Progenitor cell of endocrine pancreas (in vitro differentiated cells): ENCODE data around the gene FAM110A. TPM values are rescaled to one million over a fixed set of nuclear protein-coding genes. Genes with fewer than 3 reads are reported as not detected.
A peak's percentile ranks its signal among the peaks of the same experiment; 100 is the strongest.

ENCODE experiments used
- DNase-seq: peaks from one replicate; pipeline ENCODE4 v3.0.0; 2021; ENCODE audit warnings: low spot score; ENCODE audit not compliant: unreplicated experiment
- H3K27ac Mint-ChIP-seq: 2 replicates; pipeline ENCODE4 v1.8.0; 2021; ENCODE audit warnings: mild to moderate bottlenecking, moderate library complexity, mixed read lengths
- H3K27me3 Mint-ChIP-seq: 2 replicates; pipeline ENCODE4 v1.8.0; 2021; ENCODE audit warnings: mixed read lengths
- H3K36me3 Mint-ChIP-seq: 2 replicates; pipeline ENCODE4 v1.8.0; 2022; ENCODE audit warnings: mixed read lengths; ENCODE audit not compliant: insufficient read depth
- H3K4me1 Mint-ChIP-seq: 2 replicates; pipeline ENCODE4 v1.8.0; 2021; ENCODE audit warnings: low read depth, mixed read lengths
- H3K4me3 Mint-ChIP-seq: 2 replicates; pipeline ENCODE4 v1.8.0; 2021; ENCODE audit warnings: low read depth, mild to moderate bottlenecking, moderate library complexity, mixed read lengths
- H3K9me3 Mint-ChIP-seq: 2 replicates; pipeline ENCODE4 v1.8.0; 2021; ENCODE audit warnings: low read depth, mixed read lengths
- total RNA-seq: library from RNA; stranded (reverse); gene quantifications from 2 replicates; pipeline ENCODE4 v1.2.1, GENCODE V29; 2021
- TF ChIP-seq, protein P1 (sequence below): fragments of 200-600 bp; sonication (generic); IDR thresholded peaks from one replicate; pipeline ENCODE4 v1.5.0; 2021; ENCODE audit warnings: antibody characterized with exemption, mild to moderate bottlenecking; ENCODE audit not compliant: unreplicated experiment

FAM110A gene
- total RNA-seq, 1 donor from 2014 or later: 17.4 TPM

- TF ChIP-seq, protein P1, sequence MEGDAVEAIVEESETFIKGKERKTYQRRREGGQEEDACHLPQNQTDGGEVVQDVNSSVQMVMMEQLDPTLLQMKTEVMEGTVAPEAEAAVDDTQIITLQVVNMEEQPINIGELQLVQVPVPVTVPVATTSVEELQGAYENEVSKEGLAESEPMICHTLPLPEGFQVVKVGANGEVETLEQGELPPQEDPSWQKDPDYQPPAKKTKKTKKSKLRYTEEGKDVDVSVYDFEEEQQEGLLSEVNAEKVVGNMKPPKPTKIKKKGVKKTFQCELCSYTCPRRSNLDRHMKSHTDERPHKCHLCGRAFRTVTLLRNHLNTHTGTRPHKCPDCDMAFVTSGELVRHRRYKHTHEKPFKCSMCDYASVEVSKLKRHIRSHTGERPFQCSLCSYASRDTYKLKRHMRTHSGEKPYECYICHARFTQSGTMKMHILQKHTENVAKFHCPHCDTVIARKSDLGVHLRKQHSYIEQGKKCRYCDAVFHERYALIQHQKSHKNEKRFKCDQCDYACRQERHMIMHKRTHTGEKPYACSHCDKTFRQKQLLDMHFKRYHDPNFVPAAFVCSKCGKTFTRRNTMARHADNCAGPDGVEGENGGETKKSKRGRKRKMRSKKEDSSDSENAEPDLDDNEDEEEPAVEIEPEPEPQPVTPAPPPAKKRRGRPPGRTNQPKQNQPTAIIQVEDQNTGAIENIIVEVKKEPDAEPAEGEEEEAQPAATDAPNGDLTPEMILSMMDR: no peak
- H3K27me3 Mint-ChIP-seq: peaks cover 48% of the 10 kb centered on the region
- DNase-seq: no peak
- H3K4me1 Mint-ChIP-seq: peaks cover 1% of the 10 kb centered on the region
- H3K36me3 Mint-ChIP-seq: no peaks in the 10 kb centered on the region
- H3K4me3 Mint-ChIP-seq: no peak overlapping the region
- no peak overlapping the region for H3K27ac Mint-ChIP-seq
- H3K9me3 Mint-ChIP-seq: no peaks in the 10 kb centered on the region
Observed at GRCh38 chr20:881051-881782, 47.7 kb downstream of the FAM110A start.

DNA sequence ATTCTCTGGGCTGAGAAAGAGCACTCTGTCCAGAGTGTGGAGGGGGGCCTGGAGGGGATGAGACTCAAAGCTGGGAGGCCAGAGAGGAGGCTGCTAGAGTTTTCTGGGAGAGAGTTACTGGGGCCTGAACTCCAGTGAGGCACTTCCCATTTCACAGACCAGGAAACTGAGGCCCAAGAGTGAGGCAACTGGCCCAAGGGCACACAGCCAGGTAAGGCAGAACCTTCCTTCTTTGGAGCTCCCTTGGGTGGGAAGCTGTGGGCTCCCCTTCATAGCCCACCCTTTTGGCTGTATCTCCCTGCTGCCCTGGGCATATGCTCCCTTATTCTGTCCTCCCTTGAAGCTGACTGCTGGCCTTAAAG is 48.2 kb downstream of the FAM110A start:
- Mint-ChIP-seq H3K4me3 (no peak overlapping the region), H3K27me3 (peaks cover 53% of the 10 kb centered on the region), H3K4me1 (peaks cover 1% of the 10 kb centered on the region), H3K36me3 (no peaks in the 10 kb centered on the region), H3K27ac (no peak overlapping the region), H3K9me3 (no peaks in the 10 kb centered on the region)
- no peak for DNase-seq
- TF ChIP-seq, protein P1: no peak

DNA sequence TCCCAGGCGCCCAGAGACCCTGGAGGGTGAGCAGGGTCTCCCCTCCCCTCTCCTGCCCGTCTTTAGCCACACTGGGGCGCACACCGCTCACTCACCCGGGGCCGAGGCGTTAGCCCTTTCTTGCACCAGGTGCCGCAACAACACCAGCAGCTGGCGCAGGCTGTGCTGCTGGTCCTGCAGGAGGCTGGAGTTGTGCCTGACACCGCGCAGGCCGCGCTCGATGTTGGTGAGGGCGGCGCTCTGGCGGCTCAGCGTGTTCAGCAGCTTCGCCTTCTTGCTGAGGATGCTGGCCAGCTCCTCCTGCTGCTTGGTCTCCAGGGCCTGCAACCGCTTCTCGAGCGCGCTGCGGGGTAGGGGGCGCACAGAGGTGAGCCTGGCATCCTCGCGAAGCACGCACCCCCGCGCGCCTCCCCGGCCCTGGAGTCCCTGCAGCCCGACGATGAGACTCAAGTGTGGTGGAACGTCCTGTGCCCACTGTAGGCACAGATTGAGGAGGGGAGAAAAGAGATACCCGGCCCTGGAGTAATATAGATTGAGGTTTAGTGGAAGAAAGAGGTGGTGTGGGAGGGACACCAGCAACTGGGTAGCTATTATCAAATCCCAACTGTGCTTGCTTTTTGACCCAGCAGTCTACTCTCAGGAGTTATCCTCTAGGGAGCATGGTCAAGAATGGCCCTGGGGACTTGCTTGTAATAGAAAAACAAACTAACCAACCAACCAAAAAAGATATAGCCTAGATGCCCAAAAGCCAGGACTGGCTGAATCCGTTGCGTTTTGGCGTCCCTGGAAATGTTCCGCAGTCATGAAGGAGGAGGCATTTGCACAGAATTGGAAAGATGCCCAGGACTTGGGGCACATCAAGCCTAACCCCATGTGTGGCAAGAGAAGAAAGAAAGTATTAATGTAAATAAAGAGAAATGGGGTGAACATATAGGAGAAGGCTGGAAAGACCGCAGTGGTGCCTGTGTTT is 51.8 kb downstream of the FAM110A start:
- H3K36me3 Mint-ChIP-seq: no peaks in the 10 kb centered on the region
- H3K4me1 Mint-ChIP-seq: peaks cover 1% of the 10 kb centered on the region
- peak; percentile 54 for DNase-seq
- H3K27ac Mint-ChIP-seq: peak overlapping the region; percentile 80
- no peaks in the 10 kb centered on the region for H3K9me3 Mint-ChIP-seq
- TF ChIP-seq, protein P1: peak; percentile 41
- H3K27me3 Mint-ChIP-seq: peaks cover 53% of the 10 kb centered on the region
- H3K4me3 Mint-ChIP-seq: no peak overlapping the region

DNA sequence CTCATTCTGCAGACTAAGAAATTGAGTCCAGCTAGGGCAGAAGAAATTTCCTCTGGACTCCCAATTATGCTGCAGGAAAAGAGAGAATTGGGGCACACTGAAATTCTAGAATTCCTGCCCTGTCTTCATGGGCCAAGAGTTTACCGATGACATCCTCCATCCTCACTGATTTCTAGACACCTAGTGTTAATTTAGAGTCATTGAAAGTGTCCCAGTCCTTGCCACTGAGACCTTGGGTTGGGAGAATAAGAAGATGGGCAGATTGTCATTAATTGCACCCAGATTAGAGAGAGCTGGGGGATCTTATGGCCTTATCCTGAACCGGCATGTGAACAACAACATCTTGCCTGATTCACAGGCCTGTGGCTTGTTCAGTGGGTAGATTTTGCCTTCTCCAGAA is 53.6 kb downstream of the FAM110A start:
- Mint-ChIP-seq H3K4me3 (no peak overlapping the region), H3K4me1 (peaks cover 1% of the 10 kb centered on the region), H3K27ac (no peak overlapping the region), H3K36me3 (no peaks in the 10 kb centered on the region), H3K27me3 (peaks cover 49% of the 10 kb centered on the region), H3K9me3 (no peaks in the 10 kb centered on the region)
- DNase-seq: no peak
- TF ChIP-seq, protein P1: no peak

DNA sequence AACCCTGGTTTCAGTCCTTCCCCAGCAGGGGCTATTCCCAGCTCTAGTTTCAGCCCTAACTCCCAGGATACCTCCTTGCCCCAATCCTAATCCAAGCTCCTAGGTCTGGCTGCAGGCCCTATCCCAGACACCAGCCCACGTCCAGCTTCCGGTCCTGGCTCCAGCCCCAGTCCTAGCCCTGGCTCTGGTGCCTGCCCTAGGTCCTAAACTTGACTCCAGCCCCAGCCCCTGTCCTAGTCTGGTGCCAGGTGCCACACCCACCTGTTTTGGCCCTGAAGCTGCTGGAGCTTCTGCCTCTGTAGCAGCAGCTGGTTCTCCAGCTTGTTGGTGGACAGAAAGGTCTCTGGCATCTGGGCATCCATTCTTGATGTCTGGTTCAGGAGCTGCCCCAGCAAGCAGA is 54.5 kb downstream of the FAM110A start:
- no peak overlapping the region for H3K4me3 Mint-ChIP-seq
- no peak overlapping the region for H3K27ac Mint-ChIP-seq
- H3K36me3 Mint-ChIP-seq: no peaks in the 10 kb centered on the region
- H3K9me3 Mint-ChIP-seq: no peaks in the 10 kb centered on the region
- no peak for DNase-seq
- H3K27me3 Mint-ChIP-seq: peaks cover 48% of the 10 kb centered on the region
- peaks cover 1% of the 10 kb centered on the region for H3K4me1 Mint-ChIP-seq
- TF ChIP-seq, protein P1: no peak
